NCI-H1092 treated with DMSO at 0.1 percent for 48 hours (cell line): Measurements from ENCODE around the gene TMEM205.
A peak's percentile ranks its signal among the peaks of the same experiment; 100 is the strongest.
"Not testable (repeated sequence)": the region's sequence is repeated elsewhere in the genome, so short reads cannot be mapped to it uniquely, and the experiment has no call there.

Experiments used
- DNase-seq: peaks from one replicate; lab custom pipeline; 2025; lab: John Stamatoyannopoulos, UW

TMEM205 gene

DNA sequence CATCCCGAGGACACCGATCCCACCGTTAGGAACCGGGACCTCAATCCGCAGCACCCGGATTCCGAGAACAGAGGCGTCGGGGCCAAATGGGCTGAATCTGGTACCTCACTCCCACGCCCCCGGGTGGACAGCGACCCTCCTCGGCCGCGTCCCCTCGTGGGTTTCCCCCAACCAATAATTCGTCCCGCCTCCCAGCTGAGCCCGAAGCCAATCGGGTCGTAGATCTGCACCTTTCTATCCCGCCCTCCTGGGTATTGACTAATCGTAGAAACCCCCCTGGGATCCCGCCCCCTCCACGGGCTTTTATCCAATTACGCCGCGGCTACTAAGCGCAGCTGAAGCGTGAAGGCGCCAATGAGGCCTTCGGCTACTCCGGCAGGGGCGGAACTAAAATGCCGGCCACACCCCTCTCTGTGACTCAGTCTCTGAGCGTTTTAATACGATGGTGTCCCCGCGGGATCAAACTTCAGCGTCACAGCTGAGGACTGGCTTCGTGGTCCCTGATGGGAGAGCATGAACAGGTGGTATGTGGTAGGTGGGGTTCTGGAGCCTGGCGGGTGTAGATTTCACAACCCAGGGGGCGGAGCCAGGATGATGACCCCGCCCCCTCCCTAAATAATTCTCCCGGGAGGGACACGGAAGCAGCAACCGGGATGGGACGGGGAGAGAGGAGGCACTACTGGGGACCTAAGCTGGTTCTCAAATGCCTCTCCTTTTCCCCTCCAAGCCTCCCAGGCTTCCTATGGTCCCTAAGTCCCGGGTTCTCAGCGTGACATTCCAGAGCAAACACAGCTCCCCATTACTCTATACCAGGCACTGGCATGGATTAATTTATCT is at the start of gene TMEM205, which contains the start of gene CCDC159:
Gene TMEM205 (minus strand): TSS at position 165 of the 837 bp plus-strand sequence. CDS start 649 bp downstream, outside the sequence.
Gene CCDC159 (plus strand): TSS at position 416 of the 837 bp plus-strand sequence. CDS start 88 bp downstream, at position 504.
- peak; percentile 98 for DNase-seq

GRCh38 chr19:11390933-11391680 is 45.0 kb upstream of the TMEM205 start:
- DNase-seq = no peak

- DNase-seq = no peak
Observed at GRCh38 chr19:11390359-11390758, 44.3 kb upstream of the TMEM205 start.

DNA sequence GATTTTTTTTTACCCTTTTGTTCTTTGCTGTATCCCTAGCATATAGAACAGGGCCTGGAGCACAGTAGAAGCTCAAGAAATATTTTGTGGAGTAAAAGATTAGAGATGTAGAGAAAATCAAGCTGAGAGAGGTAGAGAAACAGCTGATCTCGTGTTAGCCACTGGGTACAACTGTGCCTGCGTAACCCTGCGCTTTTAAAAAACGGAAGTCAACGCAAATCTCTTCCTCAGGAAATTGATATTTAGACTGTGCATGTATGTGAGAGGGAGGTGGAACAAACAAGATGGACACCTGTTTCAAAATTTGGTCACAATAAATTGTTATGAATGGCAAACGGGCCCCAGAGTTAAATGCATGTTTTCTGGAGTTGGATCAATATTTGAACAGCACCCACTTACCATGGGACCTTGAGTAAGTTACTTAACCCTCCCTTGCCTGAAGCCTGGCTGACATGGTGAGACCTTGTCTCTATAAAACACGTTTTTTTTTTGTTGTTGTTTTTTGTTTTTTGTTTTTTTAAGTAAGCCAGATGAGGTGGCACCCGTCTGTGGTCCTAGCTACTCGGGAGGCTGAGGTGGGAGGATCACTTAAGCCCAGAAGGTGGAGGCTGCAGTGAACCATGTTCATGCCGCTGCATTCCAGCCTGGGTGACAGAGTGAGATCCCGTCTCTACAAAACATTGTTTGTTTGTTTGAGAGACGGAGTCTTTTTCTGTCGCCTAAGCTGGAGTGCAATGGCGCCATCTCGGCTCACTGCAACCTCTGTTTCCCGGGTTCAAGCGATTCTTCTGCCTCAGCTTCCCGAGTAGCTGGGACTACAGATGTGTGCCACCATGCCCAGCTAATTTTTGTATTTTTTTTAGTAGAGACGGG is 41.3 kb upstream of the TMEM205 start:
- DNase-seq = peak; percentile 5

DNA sequence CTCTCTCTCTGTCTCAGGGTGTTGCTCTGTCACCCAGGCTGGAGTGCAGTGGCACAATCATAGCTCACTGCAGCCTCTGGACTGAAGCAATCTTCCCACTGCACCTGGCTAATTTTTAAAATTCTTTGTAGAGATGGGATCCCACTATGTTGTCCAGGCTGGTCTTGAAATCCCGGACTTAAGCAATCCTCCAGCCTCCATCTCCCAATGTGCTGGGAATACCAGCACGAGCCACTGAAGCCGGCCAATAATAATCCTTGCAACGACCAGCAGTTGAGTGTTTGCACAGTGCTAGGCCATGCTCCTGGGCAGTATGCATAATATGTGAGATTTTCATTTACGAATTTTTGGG is 38.7 kb upstream of the TMEM205 start:
- no peak for DNase-seq

GRCh38 chr19:11383706-11384048 is 37.6 kb upstream of the TMEM205 start:
- DNase-seq = no peak

GRCh38 chr19:11382898-11383705 is 37.0 kb upstream of the TMEM205 start:
- no peak for DNase-seq

DNA sequence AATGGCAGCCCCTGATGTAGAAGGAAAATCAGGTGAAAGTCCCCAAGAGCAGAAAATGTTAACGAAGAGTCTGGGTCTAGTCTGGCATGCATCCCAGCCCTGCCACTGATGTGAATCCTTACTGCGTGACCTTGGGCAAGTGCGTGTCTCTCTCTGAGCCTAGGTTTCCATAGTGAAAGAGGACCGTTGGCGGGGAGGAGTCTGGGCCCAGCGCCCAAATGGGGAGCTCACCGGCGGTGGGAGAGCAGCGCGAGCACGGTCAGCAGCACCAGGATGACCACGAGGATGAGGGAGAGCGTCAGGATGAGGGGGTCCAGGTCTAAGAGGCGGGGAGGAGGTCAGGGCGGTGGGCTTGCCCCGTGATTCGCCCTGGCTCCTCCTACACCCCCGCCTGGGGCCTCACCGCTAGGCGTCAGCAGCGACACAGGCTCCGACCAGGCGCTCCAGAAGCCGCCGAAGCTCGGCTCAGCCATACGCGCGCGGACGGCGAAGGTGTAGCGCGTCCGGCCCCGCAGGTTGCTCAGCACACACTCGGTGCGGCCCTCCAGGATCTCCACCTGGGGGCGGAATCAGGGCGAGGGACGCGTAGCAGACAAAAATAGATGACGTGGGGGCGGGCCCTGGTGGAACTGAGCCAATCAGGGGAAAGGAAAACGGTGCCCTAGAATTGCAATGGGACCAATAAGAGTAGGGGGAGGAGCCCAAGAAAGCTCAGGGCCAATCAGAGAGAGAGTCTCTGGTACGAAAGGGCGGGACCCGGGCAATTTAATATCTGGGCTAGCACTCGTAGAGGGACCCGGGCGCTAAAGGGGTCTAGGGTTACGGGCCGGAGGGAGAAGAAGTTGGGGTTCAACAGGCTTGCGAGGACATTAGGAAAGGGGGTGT is 34.8 kb upstream of the TMEM205 start:
- peak; percentile 99 for DNase-seq

DNA sequence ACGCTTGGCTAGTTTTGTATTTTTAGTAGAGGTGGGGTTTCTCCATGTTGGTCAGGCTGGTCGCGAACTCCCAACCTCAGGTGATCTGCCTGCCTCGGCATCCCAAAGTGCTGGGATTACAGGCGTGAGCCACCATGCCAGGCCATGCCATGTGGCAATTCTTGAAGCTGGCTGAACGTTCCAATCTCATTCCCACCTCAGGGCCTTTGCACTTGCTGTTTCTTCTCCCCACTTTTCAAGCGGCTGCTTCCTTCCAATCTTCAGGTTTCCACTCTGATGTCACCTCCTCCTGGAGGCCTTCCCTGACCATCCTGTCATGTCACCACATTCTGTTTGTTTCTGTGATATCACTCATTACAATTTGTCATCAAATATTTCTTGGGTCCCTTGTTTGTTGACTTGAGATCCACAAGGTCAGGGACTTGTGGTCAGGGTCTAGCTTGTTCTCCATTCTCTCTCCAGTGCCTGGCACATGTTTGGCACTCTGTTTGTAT is 33.8 kb upstream of the TMEM205 start:
- DNase-seq = no peak

- not testable (repeated sequence) for DNase-seq
Observed at GRCh38 chr19:11379269-11379845, 33.3 kb upstream of the TMEM205 start.

DNA sequence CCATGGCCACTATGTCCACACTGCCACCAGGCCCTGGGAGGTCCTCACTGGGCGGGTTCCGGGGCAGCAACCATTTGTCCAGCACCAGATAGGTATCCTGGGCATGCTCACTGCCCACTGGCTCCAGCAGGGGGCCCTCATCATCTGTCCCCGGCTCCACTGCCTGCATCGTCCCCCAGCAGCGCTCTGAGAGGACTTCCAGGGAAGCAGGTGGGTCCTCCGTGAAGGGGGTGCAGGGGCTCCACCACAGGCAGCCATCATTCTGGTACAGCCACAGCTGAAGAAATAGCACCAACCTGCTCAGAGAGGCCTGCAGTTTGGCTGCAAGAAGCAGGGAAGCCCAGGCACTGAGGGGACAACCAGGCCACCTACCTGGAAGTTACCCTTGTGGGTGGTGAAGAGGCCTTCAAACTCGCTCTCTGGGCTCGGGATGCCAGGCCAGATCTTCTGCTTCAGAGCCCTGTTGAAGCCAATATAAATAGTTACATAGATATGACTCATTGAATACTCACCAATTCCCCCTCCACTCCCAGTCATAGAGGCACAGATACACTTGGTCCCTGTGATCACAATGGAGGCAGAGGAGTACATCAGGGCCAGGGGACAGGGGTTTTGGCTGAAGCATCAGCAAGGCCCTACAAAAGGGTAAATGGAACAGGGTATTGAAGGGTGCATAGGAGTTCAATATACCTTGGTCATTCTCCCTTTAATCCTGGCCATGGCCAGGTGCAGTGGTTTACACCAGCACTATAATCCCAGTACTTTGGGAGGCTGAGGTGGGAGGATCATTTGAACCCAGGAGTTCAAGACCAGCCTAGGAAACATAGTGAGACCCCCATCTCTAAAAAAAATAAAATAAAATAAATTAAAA is 32.5 kb upstream of the TMEM205 start:
- peak; percentile 10 for DNase-seq

GRCh38 chr19:11377756-11378155 is 31.7 kb upstream of the TMEM205 start:
- DNase-seq = no peak

- no peak for DNase-seq
Observed at GRCh38 chr19:11377237-11377636, 31.2 kb upstream of the TMEM205 start.

DNA sequence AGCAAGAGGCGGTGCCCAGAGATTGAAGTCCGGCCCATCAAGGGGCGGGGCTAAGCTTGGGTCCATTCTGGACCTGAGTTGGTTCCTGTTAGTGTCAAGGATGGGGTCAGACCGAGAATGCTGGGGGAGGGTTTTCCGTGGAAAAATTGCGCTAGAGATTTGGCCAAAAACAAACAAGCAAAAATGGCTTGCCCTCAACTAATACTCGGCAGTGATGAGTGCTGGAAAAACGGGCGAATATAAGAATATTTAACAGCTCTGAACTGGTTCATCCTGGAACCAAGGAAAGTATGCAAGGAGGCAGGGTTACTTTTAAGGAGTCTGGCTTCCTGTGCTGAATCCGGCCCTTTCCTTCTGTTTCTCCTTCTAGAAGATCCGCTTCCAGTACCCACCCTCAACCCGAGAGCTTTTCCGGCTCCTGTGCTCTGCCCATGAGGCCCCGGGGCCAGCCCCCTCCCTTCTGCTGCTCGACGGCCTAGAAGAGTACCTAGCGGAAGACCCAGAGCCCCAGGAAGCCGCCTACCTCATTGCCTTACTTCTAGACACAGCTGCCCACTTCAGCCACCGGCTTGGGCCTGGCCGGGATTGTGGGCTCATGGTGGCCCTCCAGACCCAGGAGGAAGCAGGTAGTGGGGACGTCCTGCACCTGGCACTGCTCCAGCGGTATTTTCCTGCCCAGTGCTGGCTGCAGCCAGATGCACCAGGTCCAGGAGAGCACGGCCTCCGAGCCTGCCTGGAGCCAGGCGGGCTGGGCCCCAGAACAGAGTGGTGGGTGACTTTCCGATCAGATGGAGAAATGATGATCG is 29.3 kb upstream of the TMEM205 start:
- DNase-seq = peak; percentile 61

DNA sequence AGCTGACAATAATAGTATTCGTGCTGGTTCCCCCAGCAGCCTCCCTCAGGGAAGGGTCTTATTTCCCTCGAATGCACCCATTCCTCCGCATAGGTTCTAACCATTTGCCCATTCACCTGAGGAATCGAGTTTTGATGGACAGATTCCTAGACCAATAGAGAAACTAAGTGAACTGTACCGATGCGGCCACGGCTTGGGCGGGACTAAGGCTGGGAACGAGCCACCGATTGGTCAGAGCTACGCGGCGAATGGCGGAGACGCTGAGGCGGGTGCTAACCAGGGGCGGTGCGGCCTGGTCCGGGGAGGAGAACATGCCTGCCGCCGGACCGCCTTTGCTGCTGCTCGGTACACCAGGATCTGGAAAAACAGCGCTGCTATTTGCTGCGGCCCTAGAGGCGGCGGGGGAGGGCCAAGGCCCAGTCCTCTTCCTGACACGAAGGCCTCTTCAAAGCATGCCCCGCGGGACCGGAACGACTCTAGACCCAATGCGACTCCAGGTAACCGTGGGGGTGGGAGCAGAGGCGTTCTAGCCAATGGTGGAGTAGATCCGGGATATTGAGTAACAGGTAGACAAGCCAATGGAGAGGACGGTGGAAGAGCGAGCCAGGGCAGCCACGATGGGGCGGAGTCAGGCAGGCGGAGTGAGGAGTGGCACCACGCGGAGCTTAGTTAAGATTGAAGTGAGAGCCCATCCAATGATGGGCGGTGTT is 28.5 kb upstream of the TMEM205 start, which contains the start of gene SWSAP1:
Gene SWSAP1 (plus strand): TSS at position 234 of the 710 bp plus-strand sequence. CDS start 15 bp downstream, at position 249.
- peak; percentile 100 for DNase-seq

- DNase-seq = no peak
Observed at GRCh38 chr19:11373885-11374432, 27.9 kb upstream of the TMEM205 start.
